Mesenteric fat pad (tissue), 1 donor: ENCODE data around the gene DENND11. TPM values are rescaled to one million over a fixed set of nuclear protein-coding genes. Genes with fewer than 3 reads are reported as not detected.

Source experiments
- DNase-seq: peaks from one replicate; pipeline ENCODE4 v3.0.0-alpha.2; 2020; ENCODE audit warnings: low spot score
- long read RNA-seq: library from polyadenylated mRNA; unstranded; transcript quantifications from one replicate; pipeline ENCODE4 v2.0.0, GENCODE V29; 2020
- total RNA-seq: library from RNA; stranded (reverse); fragmentation: NEBNext Ultra II Directional; extraction: Animal tissue kit (Norgen Biotek cat#: 25700); gene quantifications from one replicate; pipeline ENCODE4 v1.2.1, GENCODE V29; 2021
- donor health status: DM: yes; HTN: yes; CAD: no.

DENND11 gene, protein sequence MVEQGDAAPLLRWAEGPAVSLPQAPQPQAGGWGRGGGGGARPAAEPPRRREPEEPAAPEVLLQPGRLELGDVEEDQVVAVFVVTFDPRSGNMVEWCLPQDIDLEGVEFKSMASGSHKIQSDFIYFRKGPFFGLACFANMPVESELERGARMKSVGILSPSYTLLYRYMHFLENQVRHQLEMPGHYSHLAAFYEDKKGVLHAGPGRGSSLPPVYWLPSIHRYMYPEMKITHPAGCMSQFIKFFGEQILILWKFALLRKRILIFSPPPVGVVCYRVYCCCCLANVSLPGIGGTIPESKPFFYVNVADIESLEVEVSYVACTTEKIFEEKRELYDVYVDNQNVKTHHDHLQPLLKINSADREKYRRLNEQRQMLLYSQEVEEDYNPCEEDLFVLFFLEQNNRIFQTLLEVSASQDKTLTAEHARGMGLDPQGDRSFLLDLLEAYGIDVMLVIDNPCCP
- 18.2 TPM for total RNA-seq
- long read RNA-seq, partial matches to known transcripts: 2 of 4 reads
- long read RNA-seq, other reads (novel, unspliced or antisense): 2 of 4 reads

DNA sequence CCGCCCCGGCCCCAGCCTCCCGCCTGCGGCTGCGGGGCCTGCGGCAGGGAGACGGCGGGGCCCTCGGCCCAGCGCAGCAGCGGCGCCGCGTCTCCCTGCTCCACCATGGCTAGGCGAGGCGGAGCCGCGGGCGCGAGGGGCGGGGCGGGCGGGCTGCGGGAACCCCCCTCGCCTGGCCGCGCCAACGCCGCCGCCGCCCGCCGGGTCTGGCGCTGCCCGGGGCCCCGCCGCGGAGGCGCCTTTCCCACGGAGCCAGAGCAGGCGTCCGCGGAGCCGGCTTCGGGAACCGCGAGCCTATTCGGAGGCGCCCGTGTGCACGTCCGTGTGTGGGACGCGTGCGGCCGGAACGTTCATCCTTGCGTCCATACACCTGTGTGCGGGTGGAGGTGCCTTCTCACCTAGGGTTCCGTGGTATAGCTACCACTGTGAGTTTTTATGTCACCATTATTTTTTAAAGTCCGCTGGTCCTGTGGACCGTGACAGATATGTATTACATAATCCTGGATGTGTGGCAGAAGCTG lies at the start of gene DENND11:
Gene DENND11, minus strand, starts transcription at position 120 of the 521 bp plus-strand sequence. Its CDS starts 13 bp downstream, at position 107.
- DNase-seq: no peak

DNA sequence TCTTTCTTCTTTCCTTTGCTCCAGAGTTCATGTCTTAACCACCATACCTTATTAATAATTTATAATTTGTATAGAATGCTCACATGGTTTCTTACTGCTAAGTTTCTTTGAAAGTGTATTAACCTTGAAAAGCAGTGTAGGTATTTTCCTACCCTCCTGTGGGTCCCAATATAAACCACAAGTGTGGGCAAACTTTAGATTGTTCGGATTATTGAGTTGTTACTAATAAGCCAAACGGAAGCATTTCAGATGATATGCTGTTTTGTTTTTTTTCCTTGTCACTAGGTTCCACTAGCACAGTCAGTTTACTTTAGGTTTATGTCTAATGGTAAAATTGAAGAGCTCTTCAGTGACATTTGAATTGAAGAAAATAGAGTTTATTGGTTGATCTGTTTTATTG lies 46.4 kb upstream of the DENND11 start:
- no peak for DNase-seq

DNA sequence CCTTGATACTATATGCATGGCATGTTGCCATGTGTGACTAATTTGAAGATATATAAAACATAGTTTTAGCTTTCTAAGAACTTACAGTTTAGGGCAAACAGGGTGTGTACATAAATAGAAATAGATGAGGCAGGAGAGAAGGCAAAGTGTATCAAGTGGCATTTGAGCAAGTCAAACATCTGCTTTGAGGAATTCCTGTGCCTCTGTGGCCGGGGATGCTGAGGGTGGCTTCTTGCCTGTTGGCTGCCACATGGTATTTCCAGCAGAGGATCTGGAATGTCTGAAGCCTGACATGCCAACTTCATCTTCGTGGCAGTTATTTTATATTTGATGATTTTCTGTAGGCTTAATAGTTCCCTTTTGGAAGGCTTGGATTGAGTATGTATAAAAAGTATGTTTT lies 42.2 kb upstream of the DENND11 start:
- no peak for DNase-seq

DNA sequence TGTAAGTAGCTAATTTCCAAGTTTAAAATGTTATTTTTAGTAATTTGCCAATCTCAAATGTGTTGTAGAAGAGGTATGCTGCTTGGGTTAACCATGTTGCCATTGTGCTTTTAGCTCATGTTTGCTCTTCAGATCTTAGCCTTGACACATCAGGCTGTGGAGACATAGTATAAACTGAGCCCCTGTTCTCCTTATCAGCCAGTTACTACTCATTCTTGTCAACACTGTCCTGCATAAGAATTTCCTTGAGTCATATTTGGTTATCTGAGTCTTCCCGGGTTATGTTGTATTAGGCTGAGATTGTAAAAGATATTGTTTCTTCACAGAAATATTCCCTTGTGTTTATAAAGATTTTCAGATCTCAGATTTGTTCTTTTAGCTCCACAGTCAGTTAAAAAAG lies 40.3 kb upstream of the DENND11 start:
- no peak for DNase-seq

DNA sequence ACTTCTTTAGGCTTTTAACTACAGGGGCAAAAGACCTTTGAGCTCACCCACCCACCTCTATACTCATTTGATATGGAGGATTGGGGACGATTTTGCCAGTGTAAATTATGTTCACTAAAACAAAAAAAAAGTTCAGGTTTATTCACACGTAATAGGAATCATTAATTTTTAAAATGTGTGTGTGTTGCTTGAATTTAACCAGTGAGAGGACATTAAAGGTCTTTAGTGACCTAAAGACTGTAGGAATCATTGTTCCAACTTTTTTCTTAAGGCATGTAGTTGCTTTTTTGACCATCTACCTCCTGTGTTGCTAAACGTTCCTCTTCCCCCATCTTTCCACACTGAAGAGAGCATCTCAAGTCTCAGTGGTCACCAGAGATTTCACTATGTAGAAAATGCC lies 37.3 kb upstream of the DENND11 start:
- no peak for DNase-seq

DNA sequence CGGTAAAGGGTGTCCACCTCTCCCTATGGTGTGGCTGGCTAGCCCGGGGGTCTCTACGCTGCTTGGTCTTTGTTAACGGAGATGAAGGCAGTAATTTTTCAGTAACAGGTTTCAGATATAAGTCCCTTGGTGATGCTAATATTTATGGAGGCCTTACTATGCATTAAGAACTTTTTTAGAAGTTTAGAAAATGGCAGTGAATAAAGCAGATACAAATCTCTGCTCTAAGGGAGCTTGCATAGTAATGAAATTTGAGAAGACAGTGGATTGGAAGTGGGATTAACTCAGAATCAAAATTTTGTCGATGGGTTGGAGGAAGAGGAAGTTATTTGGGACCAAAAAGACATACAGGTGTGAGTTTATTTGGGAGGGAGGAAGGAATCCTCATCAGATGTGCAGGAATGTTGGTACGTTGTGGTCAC lies 36.6 kb upstream of the DENND11 start:
- DNase-seq: no peak

DNA sequence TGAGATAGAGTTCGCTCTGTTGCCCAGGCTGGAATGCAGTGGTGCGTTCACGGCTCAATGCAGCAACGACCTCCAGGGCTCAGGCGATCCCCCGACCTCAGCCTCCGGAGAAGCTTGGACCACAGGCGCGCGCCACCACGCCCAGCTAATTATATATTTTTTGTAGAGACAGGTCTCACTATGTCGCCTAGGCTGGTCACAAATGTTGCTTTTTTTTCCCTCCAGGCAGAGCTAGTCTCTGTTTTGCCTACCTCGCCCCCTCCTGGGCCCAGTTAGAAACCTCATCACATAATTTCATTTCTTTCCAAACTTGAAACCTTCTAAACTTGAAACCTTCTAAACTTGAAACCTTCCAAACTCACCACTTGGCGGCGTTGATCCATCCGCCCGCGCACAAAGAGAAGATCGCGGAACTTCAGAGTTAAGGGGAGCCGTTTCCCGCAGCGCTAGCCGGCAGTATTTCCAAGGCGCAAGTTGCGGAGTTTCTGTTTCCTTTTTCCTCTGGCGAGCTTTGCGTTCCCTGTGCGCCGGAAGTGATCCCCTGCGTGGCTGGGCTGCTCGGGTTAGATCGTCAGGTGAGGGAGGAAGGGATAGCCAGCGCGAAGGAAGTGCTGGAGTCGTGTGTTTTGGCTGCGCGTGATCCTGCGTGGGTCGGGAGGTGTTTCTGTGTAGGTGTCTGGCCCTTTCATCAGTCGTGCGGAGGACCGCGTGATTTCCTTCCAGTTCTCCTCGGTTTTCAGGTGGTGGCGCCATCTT lies 36.0 kb upstream of the DENND11 start, which contains the start of gene SSBP1:
Gene SSBP1, plus strand, starts transcription at position 523 of the 756 bp plus-strand sequence. CDS start 809 bp downstream, outside the sequence.
- DNase-seq: peak; percentile 93

DNA sequence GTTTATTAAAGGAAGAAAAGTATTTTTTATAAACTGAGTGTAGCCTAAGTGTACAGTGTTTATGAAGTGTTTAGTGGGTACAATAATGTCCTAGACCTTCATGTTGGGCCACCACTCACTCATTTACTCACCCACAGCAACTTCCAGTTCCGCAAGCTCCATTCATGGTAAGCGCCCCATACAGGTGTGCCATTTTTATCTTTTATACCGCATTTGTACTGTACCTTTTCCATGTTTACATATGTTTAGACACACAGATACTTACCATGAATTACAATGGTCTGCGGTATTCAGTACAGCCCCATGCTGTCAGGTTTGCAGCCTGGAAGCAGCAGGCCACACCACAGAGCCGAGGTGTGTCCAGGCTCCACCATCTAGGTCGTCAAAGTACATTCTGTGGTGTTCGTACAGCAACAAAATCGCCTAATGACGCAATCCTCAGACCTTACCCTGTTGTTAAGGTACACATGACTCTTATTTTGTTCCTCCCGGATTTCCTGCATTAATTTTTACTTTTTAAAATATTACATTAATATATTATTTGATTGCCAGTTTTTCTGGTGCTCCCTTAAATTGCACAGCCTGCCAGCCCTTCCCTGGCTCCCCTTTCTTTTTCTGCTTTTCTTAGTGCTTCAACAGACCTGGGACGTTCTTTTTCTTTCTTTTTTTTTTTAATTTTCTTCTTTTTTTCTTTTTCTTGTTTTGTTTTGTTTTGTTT lies 35.3 kb upstream of the DENND11 start:
- no peak for DNase-seq

DNA sequence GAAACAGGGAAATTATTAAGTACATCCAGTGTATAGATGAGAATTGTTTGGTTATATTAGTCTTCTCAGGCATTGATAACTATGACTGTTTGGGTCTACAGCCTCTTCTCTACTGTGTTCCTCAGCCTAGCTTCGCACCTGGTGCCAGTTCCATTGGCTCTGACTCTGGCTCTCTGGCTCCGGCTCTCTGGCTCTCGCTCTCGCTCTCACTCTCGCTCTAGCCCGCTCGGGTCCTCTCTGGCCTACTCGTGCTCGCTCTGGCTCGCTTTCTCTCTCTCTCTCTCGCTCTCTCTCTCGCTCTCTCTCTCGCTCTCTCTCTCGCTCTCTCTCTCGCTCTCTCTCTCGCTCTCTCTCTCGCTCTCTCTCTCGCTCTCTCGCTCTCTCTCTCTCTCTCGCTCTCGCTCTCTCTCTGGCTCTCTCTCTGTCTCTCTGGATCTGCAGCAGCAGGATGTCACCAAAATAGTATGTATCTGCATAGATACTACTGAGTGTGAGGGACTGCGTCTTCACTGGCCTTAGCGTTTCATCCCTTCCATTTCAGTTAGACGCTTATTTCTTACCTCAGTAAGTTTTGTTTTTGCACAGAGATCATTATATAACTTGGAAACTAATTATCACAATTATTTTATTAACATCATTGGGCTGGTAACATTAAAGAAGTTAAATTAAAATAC lies 29.6 kb upstream of the DENND11 start:
- DNase-seq: no peak

DNA sequence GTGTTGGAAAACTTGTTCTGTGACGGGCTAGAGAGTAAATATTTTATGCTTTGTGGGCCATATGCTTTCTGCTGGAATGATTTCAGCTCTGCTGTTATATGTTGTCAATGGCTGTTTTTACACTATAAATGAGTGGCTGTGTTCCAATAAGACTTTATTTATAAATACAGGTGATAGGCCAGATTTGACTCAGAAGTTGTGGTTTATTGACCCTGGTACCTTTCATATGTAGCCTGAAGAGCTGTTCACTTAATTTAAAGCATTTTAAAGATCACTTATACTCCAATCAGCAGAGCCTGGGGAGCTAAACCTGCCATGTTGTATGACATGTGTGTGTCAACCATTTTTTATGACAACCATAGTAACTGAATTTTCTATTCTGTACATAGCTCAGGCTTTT lies 27.1 kb upstream of the DENND11 start:
- DNase-seq: no peak

DNA sequence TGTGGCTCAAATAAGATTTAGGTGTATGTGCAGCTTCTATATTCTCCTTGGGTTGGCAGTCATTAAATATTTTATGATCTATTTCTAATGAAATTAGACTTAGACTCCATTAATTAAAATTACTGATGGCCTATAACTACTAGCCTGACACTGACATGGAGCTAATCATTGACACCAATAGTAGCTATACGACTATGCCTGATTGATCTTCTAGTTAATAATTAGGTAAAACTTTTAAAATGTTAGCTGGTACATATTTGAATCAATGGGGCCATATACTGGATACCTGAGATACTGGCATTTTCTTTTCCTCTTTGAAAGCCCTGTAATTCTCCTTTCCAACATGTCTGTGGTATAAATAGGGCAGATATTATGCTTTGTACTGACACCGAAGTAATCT lies 20.6 kb upstream of the DENND11 start:
- no peak for DNase-seq

DNA sequence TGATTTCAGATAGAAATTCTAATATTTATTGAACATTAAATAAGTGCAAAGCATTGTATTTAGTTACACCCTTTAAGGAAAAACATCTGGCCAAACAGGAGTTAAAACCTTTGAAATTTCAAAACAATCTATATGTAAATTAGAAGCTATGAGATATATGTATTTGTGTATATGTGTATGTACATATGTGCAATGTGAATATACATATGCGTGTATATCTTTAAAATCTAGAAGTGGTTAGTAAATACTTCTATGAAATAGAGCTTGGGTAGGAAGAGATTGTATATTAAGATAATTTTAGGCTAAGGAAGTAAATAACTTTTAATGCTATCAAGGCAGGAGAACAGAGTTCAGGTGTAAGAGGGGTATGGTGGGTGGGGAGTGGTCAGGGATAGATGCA lies 15.5 kb upstream of the DENND11 start:
- no peak for DNase-seq

DNA sequence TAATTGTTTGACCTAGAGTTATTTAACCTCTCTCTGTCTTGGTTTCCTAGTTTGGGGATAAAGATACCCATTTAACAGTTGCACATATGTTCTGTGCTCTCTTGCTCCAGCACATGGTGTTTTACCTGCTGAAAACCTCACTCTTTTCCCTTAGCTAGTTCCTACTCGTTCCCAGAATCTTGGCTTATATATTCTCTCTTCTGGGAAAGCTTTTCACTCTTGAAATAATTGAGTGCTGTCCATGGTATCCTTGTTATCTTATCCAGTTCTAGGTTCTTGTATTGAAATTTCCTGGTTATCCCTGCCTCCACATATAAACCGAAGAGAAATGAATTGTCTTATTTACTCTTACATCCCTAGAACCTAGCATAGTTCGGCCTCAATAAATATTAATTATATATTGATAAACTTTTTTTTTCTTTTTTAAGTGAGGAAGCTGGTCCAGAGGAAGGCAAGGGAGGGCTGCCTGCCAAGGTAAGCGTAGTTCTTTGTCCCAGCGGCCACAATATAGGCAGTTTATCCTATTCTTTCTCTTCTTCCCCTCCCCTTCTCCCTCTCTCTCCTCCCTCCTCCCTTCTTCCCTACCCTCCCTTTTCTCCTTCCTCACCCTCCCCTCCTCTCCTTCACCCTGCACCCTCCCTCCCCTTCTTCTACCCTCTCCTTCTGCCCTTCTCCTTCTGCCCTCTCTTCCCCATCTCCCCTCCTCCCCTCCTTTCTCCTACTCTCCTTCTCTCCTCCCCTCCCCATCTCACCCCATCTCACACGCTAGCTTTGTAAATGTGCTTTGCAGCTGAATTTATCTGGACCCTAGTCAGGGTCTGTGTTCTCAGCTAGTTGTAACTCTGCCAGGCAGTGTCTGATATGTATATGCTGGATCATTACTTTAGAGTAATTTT lies 14.1 kb upstream of the DENND11 start:
- DNase-seq: no peak

DNA sequence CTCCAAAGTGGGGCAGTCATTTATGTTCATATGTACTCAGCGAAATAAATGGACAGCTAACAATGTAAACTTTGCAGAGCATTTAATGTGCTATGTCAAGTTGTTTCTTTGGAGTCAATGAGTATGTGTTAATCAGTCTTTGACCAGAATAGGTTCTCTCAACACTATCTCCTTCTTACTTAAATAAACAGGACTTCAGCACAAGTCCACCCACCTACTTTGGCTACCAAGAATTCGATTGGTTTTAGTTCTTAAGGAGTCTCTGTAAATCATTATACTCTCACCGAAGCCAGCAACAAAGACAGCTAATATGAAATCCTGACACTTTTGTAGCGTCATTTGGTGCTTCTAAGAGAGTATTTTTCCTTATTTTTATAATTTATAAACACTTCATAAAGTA lies 13.1 kb upstream of the DENND11 start:
- no peak for DNase-seq

DNA sequence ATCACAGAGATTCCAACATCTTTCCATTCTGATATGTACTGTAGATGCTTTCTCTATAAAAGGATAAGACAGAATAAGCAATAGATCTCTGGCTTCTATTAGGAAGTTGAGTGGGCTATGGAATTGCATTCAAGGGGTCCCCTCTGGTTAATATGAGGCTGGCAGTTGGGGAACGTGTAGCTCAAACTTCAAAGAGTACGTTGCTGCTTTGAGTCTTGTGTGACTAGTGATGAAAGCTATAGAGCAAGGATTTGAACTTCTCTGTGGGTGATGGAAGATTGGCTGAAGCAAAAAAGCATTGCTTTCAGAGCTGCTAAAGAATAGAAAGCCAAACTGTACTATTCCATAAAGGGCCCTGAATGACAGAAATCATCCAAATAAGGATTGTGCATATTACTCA lies 12.6 kb upstream of the DENND11 start:
- DNase-seq: no peak

DNA sequence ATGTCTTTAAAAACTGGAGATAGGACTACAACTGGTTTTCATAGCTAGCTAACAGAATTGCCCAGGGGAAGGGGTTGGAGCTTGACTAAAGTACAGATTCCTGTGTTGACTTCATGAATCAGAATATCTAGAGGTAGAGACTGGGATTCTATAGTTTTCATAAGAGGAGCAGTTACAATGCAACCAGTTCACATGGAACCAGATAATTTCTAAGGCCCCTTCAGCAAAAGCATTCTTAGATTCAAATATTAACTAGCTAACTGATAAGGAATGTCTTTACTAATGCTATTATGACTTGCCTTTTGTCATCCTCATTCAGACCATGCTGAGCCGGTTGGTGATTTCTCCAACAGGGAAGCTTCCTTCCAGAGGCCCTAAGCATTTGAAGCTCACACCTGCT lies 11.9 kb upstream of the DENND11 start:
- no peak for DNase-seq

DNA sequence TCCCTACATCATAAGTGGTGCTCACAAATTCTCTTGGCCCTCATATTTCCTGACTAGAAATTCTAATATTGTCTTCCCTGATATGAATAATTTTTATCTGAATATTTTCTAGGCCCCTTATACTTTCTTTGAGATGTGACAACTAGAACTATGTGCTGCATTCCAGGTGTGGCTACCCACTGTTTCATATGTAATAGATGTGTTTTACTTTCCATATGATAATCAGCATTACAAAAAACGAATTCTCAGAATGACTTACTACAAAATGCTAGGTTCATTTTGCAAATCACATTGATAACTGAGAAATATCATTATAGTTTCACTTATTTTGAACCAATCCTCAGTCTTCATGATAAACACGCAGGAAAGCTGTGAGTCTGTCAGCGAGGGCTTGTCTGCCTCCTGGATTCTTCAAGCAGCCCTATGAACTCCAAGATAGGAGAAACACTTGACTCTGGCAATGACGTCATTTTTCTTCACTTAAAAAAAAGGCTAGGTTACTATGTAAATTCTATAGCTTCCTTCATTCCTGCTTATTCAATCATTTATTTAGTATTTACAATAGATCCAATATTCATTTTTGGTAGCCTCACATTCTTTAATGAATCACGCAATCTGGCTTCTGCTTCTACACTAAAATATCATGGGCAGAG lies 10.8 kb upstream of the DENND11 start:
- no peak for DNase-seq

DNA sequence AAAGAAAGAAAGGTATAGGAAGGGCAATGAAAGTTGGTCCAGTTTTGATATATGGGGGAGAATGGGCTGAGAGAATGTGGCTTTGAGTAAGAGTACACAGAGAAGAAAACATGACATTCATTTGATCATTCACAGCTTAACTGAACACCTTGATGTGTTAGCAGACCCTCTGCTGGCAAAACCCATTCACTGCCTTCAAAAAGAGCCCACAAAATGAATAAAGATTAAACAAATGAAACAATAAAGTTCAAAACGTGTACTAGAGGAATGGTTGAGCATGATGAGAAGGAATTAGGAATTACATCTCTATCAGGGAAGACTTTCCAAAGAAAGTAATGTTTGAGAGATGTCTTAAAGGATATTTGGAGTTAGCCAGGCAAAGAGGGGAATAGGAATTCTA lies 8.3 kb upstream of the DENND11 start:
- no peak for DNase-seq

DNA sequence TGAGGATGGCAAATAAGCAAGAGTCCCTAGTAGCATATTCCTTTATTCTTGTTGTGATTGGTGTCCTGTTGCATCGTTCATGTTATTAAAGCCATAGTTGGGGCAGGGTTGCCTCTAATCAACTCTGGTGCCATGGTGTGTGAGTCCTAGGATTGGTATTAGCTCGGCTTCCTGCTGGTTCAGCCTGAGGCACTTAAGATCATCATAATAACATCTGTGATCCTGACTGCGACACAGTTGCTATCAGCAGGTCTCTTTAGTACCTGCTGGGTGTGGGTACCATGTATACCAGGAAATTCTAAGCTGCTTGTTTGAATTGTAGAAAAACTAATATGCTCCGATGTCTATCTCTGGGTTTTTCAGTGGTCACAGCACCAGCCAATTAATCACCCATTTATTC lies 7.8 kb upstream of the DENND11 start:
- DNase-seq: no peak
